HG02852 (cell line): ENCODE data around the gene BOC.
"Not testable (repeated sequence)": the region's sequence is repeated elsewhere in the genome, so short reads cannot be mapped to it uniquely, and the experiment has no call there.

Experiments used
- ATAC-seq: cut with Tn5 transposase; IDR thresholded peaks from one replicate; pipeline ENCODE4 v1.9.1; 2021; ENCODE audit warnings: mild to moderate bottlenecking, moderate library complexity; ENCODE audit not compliant: unreplicated experiment

BOC gene, protein sequence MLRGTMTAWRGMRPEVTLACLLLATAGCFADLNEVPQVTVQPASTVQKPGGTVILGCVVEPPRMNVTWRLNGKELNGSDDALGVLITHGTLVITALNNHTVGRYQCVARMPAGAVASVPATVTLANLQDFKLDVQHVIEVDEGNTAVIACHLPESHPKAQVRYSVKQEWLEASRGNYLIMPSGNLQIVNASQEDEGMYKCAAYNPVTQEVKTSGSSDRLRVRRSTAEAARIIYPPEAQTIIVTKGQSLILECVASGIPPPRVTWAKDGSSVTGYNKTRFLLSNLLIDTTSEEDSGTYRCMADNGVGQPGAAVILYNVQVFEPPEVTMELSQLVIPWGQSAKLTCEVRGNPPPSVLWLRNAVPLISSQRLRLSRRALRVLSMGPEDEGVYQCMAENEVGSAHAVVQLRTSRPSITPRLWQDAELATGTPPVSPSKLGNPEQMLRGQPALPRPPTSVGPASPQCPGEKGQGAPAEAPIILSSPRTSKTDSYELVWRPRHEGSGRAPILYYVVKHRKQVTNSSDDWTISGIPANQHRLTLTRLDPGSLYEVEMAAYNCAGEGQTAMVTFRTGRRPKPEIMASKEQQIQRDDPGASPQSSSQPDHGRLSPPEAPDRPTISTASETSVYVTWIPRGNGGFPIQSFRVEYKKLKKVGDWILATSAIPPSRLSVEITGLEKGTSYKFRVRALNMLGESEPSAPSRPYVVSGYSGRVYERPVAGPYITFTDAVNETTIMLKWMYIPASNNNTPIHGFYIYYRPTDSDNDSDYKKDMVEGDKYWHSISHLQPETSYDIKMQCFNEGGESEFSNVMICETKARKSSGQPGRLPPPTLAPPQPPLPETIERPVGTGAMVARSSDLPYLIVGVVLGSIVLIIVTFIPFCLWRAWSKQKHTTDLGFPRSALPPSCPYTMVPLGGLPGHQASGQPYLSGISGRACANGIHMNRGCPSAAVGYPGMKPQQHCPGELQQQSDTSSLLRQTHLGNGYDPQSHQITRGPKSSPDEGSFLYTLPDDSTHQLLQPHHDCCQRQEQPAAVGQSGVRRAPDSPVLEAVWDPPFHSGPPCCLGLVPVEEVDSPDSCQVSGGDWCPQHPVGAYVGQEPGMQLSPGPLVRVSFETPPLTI

DNA sequence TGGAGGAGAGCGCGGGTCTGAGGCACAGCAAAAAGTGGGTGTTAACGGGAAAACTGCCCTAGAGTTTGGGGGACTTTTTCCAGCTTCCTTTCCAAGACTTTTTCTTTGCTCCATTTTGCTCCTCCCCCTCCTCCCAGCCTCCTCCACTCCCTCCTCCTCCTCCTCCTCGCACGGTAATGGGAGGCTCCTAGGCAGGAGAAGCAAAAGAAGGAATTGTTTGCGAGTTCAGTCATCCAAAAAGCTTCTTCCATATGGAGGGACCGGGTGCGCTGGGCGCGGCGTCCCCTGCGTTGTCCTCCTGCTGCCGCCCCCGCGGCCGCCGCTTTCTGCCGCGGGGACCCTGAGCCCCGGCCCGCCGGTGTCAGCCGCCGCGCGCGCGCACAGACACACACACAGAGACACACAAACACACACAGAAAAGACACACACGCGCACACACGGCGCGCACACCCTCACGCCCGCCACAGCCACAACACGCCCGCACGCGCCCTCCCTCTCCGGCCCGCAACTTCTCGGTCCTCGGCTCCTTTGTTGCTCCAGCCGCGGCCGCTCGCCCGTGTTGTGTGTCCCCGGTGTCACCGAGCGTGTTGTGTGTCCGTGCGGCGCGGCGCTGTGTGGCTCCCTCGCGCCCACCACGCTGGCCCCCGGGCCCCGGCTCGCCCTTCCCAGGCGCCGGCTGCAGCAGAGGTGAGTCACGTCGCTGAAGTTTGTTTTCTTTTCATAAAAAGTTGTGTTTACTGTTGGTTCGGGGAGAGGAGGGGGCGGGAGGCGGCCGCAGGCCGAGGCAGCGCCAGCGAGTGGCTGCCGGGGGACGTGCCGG is at the start of gene BOC:
Gene BOC, plus strand, starts transcription at position 228 of the 820 bp plus-strand sequence. CDS start 38,246 bp downstream, outside the sequence.
- no peak for ATAC-seq

DNA sequence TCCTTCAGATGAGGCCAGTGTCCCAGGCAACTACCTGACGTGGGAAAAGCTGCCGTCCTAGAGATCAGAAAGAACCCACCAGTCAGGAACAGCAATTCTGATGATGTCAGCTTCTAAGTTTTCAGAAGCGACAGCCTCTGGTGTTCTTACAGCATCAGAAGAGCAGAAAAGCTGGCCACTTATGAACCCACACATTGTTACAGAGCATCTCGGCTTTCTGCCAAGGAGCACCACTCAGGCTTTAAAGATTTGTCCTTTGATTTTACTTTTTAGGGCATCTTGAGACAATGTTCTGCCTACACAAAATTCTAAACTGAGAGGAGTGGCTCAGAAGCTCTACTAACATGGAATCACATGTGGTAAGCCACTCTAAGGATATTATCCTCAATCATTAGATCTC is 49.7 kb upstream of the BOC start:
- ATAC-seq = no peak

DNA sequence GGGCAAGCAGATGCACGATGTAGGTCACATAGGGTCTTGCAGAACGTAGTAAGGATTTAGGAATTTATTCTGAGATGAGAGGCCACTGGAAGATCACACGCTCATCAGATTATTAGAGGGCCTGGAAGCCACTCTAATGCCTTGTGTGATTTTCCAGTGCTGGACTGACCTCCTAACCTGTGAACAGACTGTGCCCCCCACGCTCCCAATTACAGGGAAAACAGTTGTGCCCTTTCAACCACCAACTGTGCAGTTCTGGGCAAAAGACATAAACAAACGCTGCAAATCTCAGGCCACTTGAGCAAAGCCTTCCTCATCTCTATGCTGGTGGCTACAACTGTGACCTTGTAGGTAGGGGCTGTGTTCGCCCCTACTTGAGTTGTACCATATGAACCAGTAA is 48.2 kb upstream of the BOC start:
- ATAC-seq = no peak

DNA sequence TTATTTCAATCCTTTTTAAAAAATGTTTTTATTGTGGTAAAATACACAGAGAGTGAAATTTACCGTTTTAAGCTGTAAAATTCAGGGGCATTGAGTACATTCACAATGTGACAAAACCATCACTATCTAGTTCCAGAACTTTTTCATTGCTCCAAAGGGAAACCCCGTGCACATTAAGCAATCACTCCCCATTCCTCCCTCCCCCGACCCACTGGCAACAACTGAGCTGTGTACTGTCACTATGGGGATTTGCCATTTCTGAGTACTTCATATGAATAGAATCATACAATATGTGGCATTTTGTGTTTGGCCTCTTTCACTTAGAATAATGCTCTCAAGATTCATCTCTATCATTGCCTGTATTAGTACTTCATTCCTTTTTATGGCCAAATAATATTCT is 45.5 kb upstream of the BOC start:
- no peak for ATAC-seq

DNA sequence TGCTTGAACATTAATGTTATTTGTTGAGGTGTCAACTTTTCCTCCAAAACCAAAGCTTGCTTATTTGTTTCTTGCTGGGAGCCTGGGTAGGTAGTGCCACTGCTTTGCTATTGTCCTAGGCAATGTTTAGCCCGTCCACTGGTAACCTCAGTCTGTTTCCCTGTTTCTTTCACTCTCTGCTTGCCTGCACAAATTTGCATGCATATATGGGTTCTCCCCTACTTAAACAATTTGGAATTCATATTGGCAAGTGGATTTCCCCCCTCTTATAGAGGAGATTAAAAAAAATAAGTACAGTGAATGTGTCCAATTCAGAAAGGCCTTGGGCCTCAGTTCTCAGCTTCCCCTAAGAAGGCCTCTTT is 45.0 kb upstream of the BOC start:
- no peak for ATAC-seq

DNA sequence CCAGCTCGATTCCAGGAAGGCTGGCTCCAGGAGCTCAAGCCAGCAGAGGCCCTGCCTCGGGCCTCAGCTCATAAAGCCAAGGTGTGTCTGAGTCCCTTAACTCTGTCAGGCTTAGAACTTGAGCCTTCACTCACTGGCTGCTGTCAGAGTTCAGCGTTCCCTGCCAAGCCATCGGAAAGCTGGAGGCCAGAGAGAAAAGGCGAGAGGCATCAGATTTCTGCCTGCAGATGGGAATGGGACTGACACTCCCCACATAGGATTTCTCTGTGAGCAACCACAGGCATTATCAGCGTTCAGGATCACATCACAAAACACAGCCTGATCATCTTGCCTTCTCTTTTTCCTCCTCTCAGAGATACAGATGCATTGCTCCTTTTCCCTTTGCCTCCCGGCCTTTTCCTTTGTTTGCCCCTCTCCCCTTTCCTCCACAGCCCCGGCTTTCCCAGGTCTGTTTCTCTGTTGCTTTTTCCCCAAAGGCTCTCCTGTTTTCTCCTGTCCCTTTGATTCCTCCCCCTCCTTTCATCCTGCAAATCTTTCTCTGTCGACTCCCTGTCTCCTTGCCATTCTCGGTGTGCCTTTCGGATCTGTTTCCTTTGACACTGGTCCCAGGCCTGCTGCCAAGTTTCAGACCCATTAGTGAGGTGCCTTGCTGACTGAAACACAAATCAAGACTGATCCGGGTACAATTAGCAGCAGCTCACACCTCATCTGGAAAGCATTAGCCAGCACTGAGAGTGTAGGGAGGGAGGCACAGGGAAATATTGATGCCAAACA is 44.5 kb upstream of the BOC start:
- ATAC-seq = no peak

DNA sequence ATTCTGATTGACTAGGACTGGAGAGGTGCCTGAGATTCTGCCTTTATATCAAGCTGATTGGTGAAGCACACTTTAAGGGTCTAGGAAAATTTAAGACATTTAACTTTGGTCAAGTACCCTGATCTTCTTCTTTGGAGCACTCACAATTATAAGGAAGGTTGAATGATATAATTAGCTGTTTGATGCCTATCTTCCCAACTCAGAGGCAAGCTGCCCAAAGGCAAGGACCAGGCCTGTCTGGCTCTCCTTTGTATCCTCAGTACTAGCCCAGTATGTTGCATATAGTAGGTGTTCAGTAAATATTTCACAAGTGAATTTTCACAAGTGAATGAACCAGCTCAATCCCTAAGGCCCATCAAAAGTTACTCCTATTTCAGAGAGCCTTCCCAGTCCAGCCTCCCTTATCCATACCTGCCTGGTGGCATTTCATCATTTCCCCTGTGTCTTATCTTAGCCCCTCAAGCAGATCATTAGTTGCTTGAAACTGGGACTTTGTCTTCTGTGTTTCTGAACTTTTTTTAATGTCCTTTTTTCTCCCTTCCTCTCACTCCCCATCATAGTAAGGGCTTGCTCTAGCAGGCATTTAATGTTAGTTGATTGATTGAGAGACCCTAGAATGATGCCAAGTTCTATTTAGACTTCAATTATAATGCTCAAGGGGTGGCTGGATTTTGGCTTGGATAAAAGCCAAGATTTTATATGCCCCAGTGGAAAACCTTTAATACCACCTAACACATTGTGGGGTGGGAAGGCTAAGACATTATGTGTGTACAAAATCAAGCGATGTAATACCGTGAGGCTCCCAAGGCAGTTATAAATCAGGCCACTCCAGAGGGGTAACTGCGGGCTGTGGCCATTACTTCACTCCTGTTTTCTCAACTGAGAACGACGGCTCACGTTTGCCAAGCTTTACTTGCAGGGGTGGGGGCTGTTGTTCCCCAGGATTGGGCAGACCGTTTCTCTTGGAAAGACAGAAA is 43.2 kb upstream of the BOC start:
- ATAC-seq = no peak

DNA sequence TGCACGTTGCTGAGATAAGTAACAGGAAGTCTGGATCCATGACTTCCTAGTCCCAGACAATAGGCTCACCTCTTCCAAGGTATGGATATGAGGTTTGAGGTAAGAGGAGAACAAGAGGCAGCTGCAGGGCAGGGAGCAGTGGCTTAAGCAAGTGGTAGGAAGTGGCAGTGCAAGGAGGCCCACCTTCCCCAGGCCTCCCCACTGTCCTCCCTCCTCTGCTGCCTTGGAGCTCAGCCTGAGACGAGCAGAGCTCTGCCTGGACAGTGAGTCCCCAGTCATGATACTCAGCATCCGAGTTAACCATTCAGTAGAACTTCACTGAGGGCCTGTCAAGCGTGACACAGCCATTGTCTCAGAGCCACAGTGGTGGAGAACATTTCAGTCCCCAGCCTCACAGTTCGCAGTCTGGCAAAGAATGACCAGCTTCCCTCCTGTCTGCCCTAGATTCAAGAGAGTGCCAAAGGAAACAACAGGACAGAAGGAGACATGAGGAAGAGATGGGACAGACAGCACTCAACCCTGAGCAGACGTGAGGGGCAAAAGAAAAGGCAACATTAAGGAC is 41.4 kb upstream of the BOC start:
- no peak for ATAC-seq

DNA sequence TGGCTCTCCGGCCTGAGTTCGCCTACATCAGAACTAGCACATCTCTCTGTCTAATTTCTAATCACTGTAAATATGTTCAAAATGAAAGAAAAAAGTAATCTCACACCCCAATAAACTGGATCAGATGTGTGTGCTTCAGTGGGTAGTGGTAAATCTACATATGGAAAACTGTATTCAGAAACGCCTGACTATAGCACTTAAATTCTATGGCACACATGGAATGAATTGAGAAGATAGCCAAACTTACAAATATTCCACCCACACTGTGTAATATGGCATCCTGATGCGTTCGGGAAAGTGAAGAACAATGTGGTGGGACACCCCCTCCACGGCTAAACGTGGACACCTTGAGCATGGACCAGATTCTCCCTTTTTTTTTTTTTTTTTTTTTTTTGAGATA is 40.6 kb upstream of the BOC start:
- no peak for ATAC-seq

DNA sequence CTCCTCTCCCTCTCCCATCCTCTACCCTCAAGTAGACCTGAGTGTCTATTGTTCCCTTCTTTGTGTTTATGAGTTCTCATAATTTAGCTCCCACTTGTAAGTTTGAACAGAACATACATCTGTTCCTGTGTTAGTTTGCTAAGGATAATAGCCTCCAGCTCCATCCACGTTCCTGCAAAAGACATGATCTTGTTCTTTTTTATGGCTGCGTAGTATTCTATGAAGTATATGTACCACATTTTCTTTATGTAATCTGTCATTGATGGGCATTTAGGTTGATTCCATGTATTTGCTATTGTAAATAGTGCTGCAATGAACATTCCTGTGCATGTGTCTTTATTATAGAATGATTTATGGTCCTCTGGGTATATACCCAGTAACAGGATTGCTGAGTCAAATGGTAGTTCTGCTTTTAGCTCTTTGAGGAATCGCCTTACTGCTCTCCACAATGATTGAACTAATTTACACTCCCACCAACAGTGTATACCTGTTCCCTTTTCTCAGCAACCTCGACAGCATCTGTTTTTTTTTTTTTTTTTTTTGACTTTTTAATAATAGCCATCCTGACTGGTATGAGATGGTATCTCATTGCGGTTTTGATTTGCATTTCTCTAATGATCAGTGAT is 39.6 kb upstream of the BOC start:
- ATAC-seq = not testable (repeated sequence)

DNA sequence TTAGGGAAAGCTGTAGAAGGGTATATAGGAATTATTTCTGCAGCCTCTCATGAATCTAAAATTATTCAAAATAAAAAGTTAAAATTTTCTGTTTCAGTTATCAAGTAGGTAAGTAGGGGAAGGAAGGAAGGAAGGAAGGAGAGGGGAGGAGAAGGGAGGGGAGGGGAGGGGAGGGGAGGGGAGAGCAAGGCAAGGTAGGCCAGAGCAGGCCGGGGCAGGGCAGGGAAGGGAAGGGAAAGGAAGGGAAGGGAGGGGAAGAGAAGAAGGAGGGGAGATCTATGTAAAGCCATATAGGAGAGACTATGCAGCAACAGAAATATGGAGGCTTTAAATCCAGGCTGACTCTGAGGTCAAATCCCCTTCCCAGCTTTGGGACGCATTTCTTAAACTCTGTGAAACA is 38.3 kb upstream of the BOC start:
- ATAC-seq = no peak

DNA sequence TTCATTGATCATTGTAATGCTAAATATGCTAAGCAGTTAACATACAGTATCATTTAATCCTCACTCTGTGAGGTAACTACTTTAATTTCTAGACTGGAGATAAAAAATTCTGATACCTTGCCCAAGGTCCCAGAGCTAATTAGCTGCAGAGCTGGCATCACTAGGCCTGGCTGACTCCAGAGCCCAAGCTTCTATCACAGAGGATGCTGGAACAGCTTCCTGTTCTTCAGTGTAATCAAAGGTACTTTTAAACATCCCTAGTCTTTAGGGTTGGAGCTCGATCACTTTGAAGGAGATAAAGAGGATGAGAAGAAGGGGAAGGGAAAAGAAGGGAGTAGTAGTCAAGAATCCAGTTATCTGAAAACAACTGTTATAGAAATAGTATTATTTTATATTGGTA is 37.1 kb upstream of the BOC start:
- ATAC-seq = no peak

DNA sequence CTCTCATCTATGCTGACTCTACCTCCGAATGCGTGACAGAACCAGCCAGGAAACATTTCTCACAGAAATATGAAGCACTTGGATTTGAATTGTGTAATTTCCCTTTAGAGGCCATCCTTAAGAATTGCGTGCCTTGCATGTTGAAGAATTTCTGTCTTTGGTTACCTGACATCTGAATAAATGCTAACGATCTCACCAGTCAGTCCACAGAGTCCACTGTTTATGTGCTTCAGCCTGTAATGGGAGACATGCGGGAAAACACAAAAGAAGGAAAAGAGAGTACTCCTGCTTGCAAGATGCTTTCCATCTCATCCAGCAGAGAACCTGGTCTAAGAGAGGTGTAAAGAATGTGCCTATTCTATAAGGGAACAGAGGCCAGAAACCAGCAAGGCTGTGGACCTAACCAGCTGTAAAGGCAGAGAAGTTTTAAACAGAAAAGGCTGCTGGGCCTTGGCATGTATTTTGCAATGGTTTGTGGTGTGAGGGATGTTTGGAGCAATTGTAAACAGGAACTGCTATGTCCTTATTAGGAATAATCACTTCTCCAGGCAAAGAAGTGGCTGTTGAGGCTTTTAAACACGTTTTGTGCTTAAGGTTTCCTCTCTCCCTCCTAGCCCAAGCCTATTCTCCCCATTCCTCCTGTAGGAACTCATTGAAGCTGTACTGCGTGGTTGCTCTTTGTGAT is 36.4 kb upstream of the BOC start:
- no peak for ATAC-seq

DNA sequence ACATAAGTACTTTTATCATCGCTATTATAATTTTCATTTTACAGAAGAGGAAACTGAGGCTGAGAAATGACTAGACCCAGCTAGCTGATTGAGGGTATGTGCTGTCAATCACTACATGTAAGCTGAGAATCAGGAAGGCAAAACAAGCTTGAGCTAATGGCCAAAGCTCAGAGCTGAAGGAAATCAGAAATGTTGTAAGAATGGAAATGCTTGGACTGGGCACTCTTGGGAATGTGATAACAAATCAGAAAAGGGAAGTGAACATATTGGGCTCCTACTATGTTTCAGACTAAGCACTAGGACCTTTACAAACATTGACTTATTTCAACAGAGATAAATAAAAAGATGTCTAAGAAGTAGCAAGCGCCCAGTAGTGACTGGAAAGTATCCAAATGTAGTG is 33.8 kb upstream of the BOC start:
- no peak for ATAC-seq

DNA sequence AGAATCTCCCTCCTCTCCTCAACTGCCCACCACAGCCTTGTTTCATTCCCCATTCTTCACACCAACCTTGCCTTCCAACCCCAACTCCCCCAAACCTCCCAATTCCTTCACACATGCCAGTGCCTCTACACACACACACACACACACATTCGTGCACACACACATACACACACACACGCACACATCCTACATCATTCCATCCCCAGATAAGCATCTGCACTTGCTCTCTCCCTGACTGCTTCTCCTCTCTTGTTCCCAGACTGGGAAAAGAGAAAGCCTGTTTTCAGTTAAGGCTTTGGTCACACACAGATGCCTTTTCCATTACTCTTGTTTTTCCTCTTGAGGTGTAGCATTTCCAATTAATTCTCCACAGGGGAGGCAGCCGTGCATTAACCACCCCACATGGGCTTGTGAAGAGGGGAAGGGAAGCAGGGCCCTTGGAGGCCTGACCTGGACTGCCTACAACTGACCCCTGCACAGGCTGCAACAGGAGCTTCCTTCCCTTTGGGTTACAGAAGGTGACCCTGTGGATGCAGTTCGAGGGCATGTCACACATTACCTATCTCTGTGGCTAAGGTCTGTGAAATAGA is 32.0 kb upstream of the BOC start:
- no peak for ATAC-seq

DNA sequence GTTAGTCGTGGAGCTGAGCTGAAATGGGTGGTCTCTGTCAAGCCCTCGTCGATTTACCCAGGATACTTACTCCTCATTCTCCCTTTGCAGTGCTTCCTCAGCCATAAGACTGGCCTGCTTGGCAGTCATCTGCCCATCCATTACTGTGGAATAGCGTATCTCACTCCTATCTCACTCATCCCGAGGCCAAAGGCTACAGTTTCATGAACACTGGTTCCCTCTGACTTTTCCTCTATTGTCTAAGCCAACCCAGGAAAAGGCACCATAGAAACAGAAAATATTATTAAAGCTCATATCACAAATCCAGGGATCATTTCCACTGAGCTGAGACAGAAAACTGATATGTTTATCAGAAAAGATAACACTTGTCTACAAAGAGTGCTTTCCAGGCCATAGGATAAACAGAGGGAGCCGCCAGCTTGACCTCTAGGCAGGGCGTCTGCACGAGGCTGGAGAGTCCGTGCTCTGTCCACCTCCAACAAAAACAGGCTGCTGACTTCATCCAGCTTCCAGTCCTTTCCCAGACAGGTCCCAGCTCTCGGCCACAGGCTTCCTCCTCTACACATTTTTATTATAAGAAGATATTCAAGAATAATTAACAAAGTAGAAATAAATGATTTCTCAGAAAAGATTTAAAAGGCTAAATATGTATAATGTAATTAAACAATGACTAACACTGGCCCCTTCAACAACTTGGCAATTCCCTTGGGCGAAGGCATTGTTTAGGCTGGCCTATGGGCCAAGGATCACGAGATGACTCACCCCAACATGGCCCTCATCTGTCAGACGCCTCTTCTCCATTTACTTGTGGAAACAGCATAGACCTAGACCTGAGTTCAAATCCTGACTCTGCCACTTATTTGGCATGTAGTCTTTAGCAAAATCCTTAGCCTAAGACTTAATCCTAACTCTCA is 27.4 kb upstream of the BOC start:
- no peak for ATAC-seq
